K562 (cell line): Measurements from ENCODE around the gene BIRC7. TPM values are rescaled to one million over a fixed set of nuclear protein-coding genes. Genes with fewer than 3 reads are reported as not detected.

Experiments
- ATAC-seq: fragments of 200-7000 bp; cut with Tn5 transposase; 3 replicates; pipeline ENCODE4 v1.9.1; 2020; ENCODE audit warnings: moderate library complexity
- BruUV-seq: library from RNA; stranded (reverse); fragments of 400-500 nt; replicated peaks from 2 replicates; lab custom pipeline; 2021; lab: Mats Ljungman, UMichigan
- CTCF ChIA-PET: fragments of 300-600 bp; formaldehyde crosslinking; extraction: SDS; loops from one replicate; lab custom pipeline; 2021; ENCODE audit warnings: low intra/inter-chr PET ratio; lab: Yijun Ruan, JAX
- POLR2A ChIA-PET: fragments of 300-600, 350-650 bp; sonication (Branson Sonifier 250); formaldehyde crosslinking; extraction: SDS; loops from one replicate; lab custom pipeline; 2021; ENCODE audit warnings: antibody characterized with exemption, inconsistent platforms; lab: Yijun Ruan, JAX
- DNase-seq, 4 experiments: peaks; one replicate each; pipeline versions ENCODE4 v3.0.0 to v3.0.0-alpha.2; 2011 to 2018; ENCODE audit warnings: low spot score in 3 of 4, mixed read lengths in 3 of 4; ENCODE audit errors: extremely low read depth in 1 of 4
- FAIRE-seq: peaks from 2 replicates; lab custom pipeline; 2011; peaks lifted over from hg19 to GRCh38; lab: Jason Lieb, UNC
- H2AFZ ChIP-seq: 2 replicates; pipeline ENCODE4 v1.6.0; 2011; ENCODE audit warnings: low read depth, low read length, control low read depth, inconsistent platforms
- H3K27ac ChIP-seq: fragments of 200-600 bp; 3 replicates; pipeline ENCODE4 v1.8.0; 2011; ENCODE audit warnings: low read depth, mild to moderate bottlenecking, control low read depth, inconsistent platforms, low read length, moderate library complexity, mixed read lengths; ENCODE audit errors: extremely low read depth
- H3K27me3 ChIP-seq, 2 experiments: fragments of 300-600 bp in 1 of 2; 2 replicates in 1 of 2; 3 replicates in 1 of 2; pipeline versions ENCODE4 v1.6.0 to v1.8.0; 2011; ENCODE audit warnings: inconsistent platforms in 2 of 2, low read length in 2 of 2, mild to moderate bottlenecking in 1 of 2, mixed read lengths in 1 of 2, moderate library complexity in 1 of 2; ENCODE audit not compliant: control insufficient read depth in 2 of 2, insufficient read depth in 2 of 2
- H3K36me3 ChIP-seq: fragments of 300-600 bp; 3 replicates; pipeline ENCODE4 v1.8.0; 2011; ENCODE audit warnings: mild to moderate bottlenecking, low read length, inconsistent platforms; ENCODE audit not compliant: control insufficient read depth, insufficient read depth
- H3K4me1 ChIP-seq, 2 experiments: fragments of 200-600 bp in 1 of 2; replicated peaks in 1 of 2; 2 replicates in 1 of 2; 3 replicates in 1 of 2; pipeline versions ENCODE4 v1.5.1 to v1.8.0; 2011; ENCODE audit warnings: inconsistent platforms in 2 of 2, low read length in 2 of 2, mild to moderate bottlenecking in 1 of 2, mixed read lengths in 1 of 2, moderate library complexity in 1 of 2; ENCODE audit not compliant: control insufficient read depth in 2 of 2, insufficient read depth in 2 of 2
- H3K4me2 ChIP-seq: 2 replicates; pipeline ENCODE4 v1.6.1; 2011; ENCODE audit warnings: low read length, control low read depth, inconsistent platforms, mixed read lengths; ENCODE audit not compliant: insufficient read depth
- H3K4me3 ChIP-seq: fragments of 200-600 bp; sonication (generic), shearing (Covaris generic); 2 replicates; pipeline ENCODE4 v1.5.1; 2016; ENCODE audit warnings: control low read depth, inconsistent platforms
- H3K79me2 ChIP-seq: fragments of 200-600 bp; 3 replicates; pipeline ENCODE4 v1.8.0; 2011; ENCODE audit warnings: low read length, inconsistent platforms; ENCODE audit not compliant: control insufficient read depth, insufficient read depth
- H3K9ac ChIP-seq, 2 experiments: 2 replicates each; pipeline versions ENCODE4 v1.6.0 to v1.6.1; 2011; ENCODE audit warnings: low read depth in 2 of 2, low read length in 2 of 2, control low read depth in 1 of 2, inconsistent platforms in 1 of 2, mild to moderate bottlenecking in 1 of 2, mixed read lengths in 1 of 2; ENCODE audit not compliant: insufficient read depth in 1 of 2
- H3K9me1 ChIP-seq: one replicate; pipeline ENCODE4 v1.6.0; 2011; ENCODE audit warnings: inconsistent platforms, mild to moderate bottlenecking, low read length, moderate library complexity; ENCODE audit not compliant: control insufficient read depth, insufficient read depth
- H3K9me3 ChIP-seq: replicated peaks from 2 replicates; pipeline ENCODE4 v1.5.1; 2011; ENCODE audit warnings: low read depth, low read length, inconsistent platforms; ENCODE audit not compliant: control insufficient read depth, insufficient read depth
- H4K20me1 ChIP-seq: replicated peaks from 2 replicates; pipeline ENCODE4 v1.6.1; 2011; ENCODE audit warnings: low read length, inconsistent platforms, mixed read lengths; ENCODE audit not compliant: control insufficient read depth, insufficient read depth
- CBFA2T3 ChIP-seq: fragments of 450-650 bp; IDR thresholded peaks from 2 replicates; pipeline ENCODE4 v1.6.1; 2017
- FOS ChIP-seq: IDR thresholded peaks from 3 replicates; pipeline ENCODE4 v1.6.1; 2011; ENCODE audit not compliant: insufficient read length; ENCODE audit errors: extremely low read depth
- NR2C2 ChIP-seq, 2 experiments: fragments of 200-800 bp in 1 of 2; sonication (Bioruptor generic) in 1 of 2; sonication (generic) in 1 of 2; formaldehyde crosslinking in 1 of 2; IDR thresholded peaks; 2 replicates each; pipeline versions ENCODE4 v1.6.1 to v1.8.0; 2016 to 2022; ENCODE audit warnings: mild to moderate bottlenecking in 1 of 2, missing compliant biosample characterization in 1 of 2, missing genetic modification characterization in 1 of 2, missing genetic modification reagents in 1 of 2
- PHTF2 ChIP-seq: fragments of 250-450 bp; sonication (Bioruptor Pico); IDR thresholded peaks from 2 replicates; pipeline ENCODE4 v1.5.0; 2021; ENCODE audit warnings: mild to moderate bottlenecking
- XRCC5 ChIP-seq: fragments of 200-400 bp; formaldehyde crosslinking; IDR thresholded peaks from 2 replicates; pipeline ENCODE4 v1.6.1; 2017; ENCODE audit warnings: low read depth, mild to moderate bottlenecking, low read length
- ZC3H8 ChIP-seq: fragments of 450-650 bp; IDR thresholded peaks from 2 replicates; pipeline ENCODE4 v1.6.1; 2017
- WGBS: fragments of 100-300 bp; shearing (Covaris generic); methylation state at CpG from one replicate; pipeline ENCODE4 v1.1.6; 2016; ENCODE audit warnings: low coverage, mixed read lengths; ENCODE audit not compliant: insufficient coverage; ENCODE audit errors: missing lambda C conversion rate; 5-methylcytosine and 5-hydroxymethylcytosine counted together
- in situ Hi-C: fragments of 300-500 bp; cut with MboI; formaldehyde crosslinking; loops from 4 replicates; pipeline ENCODE4 v1.15.0; 2018; ENCODE audit warnings: inconsistent platforms, mixed read lengths
- intact Hi-C: fragments of 100-400 bp; cut with micrococcal nuclease; formaldehyde crosslinking; loops from 2 replicates; pipeline ENCODE4 v1.14.2; 2022
- polyA plus RNA-seq, 8 experiments: library from polyadenylated mRNA; depleted of rRNA in 4 of 8; stranded (reverse) in 5 of 8; unstranded in 3 of 8; fragments of >200 nt; fragmentation: Nextera tagmentation in 2 of 8; fragmentation: Illumina TruSeq in 1 of 8; extraction: Ambion mirVana in 2 of 8; extraction: Trizol in 1 of 8; gene quantifications; 2 replicates each; pipeline versions ENCODE4 v1.2.1 to v1.2.3, GENCODE V29; 2011 to 2014; ENCODE audit warnings: inconsistent platforms in 1 of 8, missing spikeins in 1 of 8
- total RNA-seq, 7 experiments: library from RNA; depleted of rRNA in 6 of 7; stranded (reverse); fragments of >200 nt in 6 of 7; fragmentation: Illumina TruSeq in 2 of 7; extraction: Trizol in 2 of 7; gene quantifications; 2 replicates each; pipeline versions ENCODE4 v1.2.1 to v1.2.3, GENCODE V29; 2011 to 2021; ENCODE audit warnings: low replicate concordance in 1 of 7
- TF ChIP-seq, protein P1 (sequence below): fragments of 250-450 bp; sonication (Bioruptor Pico); IDR thresholded peaks from 2 replicates; pipeline ENCODE4 v1.8.0; 2021; ENCODE audit warnings: mild to moderate bottlenecking, moderate library complexity

BIRC7 gene
- total and polyA plus RNA-seq, 9 of the 15 experiments (the other 6 are each of a cell fraction or from before 2014, with no cell fraction given): 0.14 to 0.19 (median 0.16) TPM; not detected in 5

- POLR2A ChIA-PET: interaction anchor here (0.7 kb wide), 1 partner anchor 516 kb away, joined by 3 read pairs; no protein-coding TSS in a partner anchor
- WGBS: 3% methylated on average over 25 of the region's 31 CpGs
- no peak for DNase-seq
- no peak overlapping the region for H3K9ac ChIP-seq
- TF ChIP-seq XRCC5: no peak
- no peak for TF ChIP-seq PHTF2
- no peak for TF ChIP-seq ZC3H8
- TF ChIP-seq CBFA2T3: no peak
- TF ChIP-seq FOS: no peak
- TF ChIP-seq, protein P1, sequence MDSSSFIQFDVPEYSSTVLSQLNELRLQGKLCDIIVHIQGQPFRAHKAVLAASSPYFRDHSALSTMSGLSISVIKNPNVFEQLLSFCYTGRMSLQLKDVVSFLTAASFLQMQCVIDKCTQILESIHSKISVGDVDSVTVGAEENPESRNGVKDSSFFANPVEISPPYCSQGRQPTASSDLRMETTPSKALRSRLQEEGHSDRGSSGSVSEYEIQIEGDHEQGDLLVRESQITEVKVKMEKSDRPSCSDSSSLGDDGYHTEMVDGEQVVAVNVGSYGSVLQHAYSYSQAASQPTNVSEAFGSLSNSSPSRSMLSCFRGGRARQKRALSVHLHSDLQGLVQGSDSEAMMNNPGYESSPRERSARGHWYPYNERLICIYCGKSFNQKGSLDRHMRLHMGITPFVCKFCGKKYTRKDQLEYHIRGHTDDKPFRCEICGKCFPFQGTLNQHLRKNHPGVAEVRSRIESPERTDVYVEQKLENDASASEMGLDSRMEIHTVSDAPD (CRISPR knock-in tag): no peak
- TF ChIP-seq NR2C2 (CRISPR knock-in tag; IDR thresholded peaks at IDR 0.05): no peak
- no peak for TF ChIP-seq NR2C2 (tag; IDR thresholded peaks at IDR 0.05)
- H3K9me3 ChIP-seq: no peaks in the 10 kb centered on the region
- no peak for ATAC-seq
- BruUV-seq: no TSS peak
- CTCF ChIA-PET: no interaction called here
- H3K79me2 ChIP-seq: no peaks in the 10 kb centered on the region
- no peaks in the 10 kb centered on the region for H3K36me3 ChIP-seq
- no peak overlapping the region for H3K4me2 ChIP-seq
- peaks cover 39 to 84% of the 10 kb centered on the region in 2 experiments; a peak in 4 of 5 replicates for H3K27me3 ChIP-seq
- H3K27ac ChIP-seq: no peak overlapping the region
- peaks cover 0 to 32% of the 10 kb centered on the region in 2 experiments; a peak in 2 of 5 replicates for H3K4me1 ChIP-seq
- no peak overlapping the region for H3K4me3 ChIP-seq
- in situ Hi-C loops: no loop called here
- intact Hi-C loops: no loop called here
- H4K20me1 ChIP-seq: 0 out of 2 replicates have a peak, but pooled peaks cover 15% of the 10 kb centered on the region
- no peak overlapping the region for H2AFZ ChIP-seq
- no peaks in the 10 kb centered on the region for H3K9me1 ChIP-seq
- no peak for FAIRE-seq
Observed at GRCh38 chr20:63255931-63256704, 20.4 kb downstream of the BIRC7 start.
